Measurements from ENCODE around the gene TMEFF2.
A peak's percentile ranks its signal among the peaks of the same experiment; 100 is the strongest.
"Not testable (repeated sequence)": the region's sequence is repeated elsewhere in the genome, so short reads cannot be mapped to it uniquely, and the experiment has no call there.

Gene TMEFF2

GRCh38 chr2:191929288-191929687 is 265.4 kb downstream of the TMEFF2 start:
- Histone ChIP-seq H3K27ac (ENCODE audit: insufficient read depth, low read depth, low read length, poor library complexity, severe bottlenecking) (no peak overlapping the region), H3K4me1 (ENCODE audit: control insufficient read depth, insufficient read depth, low read length) (peaks cover 13% of the 10 kb centered on the region), H3K4me3 (ENCODE audit: insufficient read depth, low read depth, low read length) (no peak overlapping the region), H3K9me3 (ENCODE audit: control insufficient read depth, low read length) (no peaks in the 10 kb centered on the region), H3K36me3 (ENCODE audit: control insufficient read depth, insufficient read depth, low read length) (no peaks in the 10 kb centered on the region), H3K27me3 (ENCODE audit: control insufficient read depth, insufficient read depth, low read length, poor library complexity, severe bottlenecking) (no peaks in the 10 kb centered on the region)
- WGBS, 2 experiments, result 95% methylated on average over 4 of the region's 4 CpGs

GRCh38 chr2:191927991-191928390 is 266.7 kb downstream of the TMEFF2 start:
- H3K27me3 ChIP-seq (ENCODE audit: control insufficient read depth, insufficient read depth, low read length, poor library complexity, severe bottlenecking), result no peaks in the 10 kb centered on the region
- peaks cover 13% of the 10 kb centered on the region for H3K4me1 ChIP-seq (ENCODE audit: control insufficient read depth, insufficient read depth, low read length)
- H3K4me3 ChIP-seq (ENCODE audit: insufficient read depth, low read depth, low read length), result no peak overlapping the region
- WGBS, 2 experiments, result 27 to 52% methylated on average over 3 of the region's 3 CpGs
- no peaks in the 10 kb centered on the region for H3K36me3 ChIP-seq (ENCODE audit: control insufficient read depth, insufficient read depth, low read length)
- H3K9me3 ChIP-seq (ENCODE audit: control insufficient read depth, low read length), result no peaks in the 10 kb centered on the region
- H3K27ac ChIP-seq (ENCODE audit: insufficient read depth, low read depth, low read length, poor library complexity, severe bottlenecking), result no peak overlapping the region

- H3K9me3 ChIP-seq (ENCODE audit: control insufficient read depth, low read length), result no peaks in the 10 kb centered on the region
- H3K27me3 ChIP-seq (ENCODE audit: control insufficient read depth, insufficient read depth, low read length, poor library complexity, severe bottlenecking), result no peaks in the 10 kb centered on the region
- WGBS, 2 experiments, result 48% methylated on average over 4 of the region's 4 CpGs
- H3K4me1 ChIP-seq (ENCODE audit: control insufficient read depth, insufficient read depth, low read length), result peaks cover 13% of the 10 kb centered on the region
- H3K27ac ChIP-seq (ENCODE audit: insufficient read depth, low read depth, low read length, poor library complexity, severe bottlenecking), result peak overlapping the region; percentile 30
- H3K36me3 ChIP-seq (ENCODE audit: control insufficient read depth, insufficient read depth, low read length), result no peaks in the 10 kb centered on the region
- no peak overlapping the region for H3K4me3 ChIP-seq (ENCODE audit: insufficient read depth, low read depth, low read length)
These were observed 267.3 kb downstream of the TMEFF2 start for GRCh38 chr2:191927319-191927867.

- no peaks in the 10 kb centered on the region for H3K27me3 ChIP-seq (ENCODE audit: control insufficient read depth, insufficient read depth, low read length, poor library complexity, severe bottlenecking)
- H3K9me3 ChIP-seq (ENCODE audit: control insufficient read depth, low read length), result no peaks in the 10 kb centered on the region
- WGBS, 2 experiments, result 67% methylated on average over 1 of the region's 1 CpG; no CpG with 5 or more reads in 1 of the 2 experiments
- H3K36me3 ChIP-seq (ENCODE audit: control insufficient read depth, insufficient read depth, low read length), result no peaks in the 10 kb centered on the region
- H3K4me1 ChIP-seq (ENCODE audit: control insufficient read depth, insufficient read depth, low read length), result peaks cover 13% of the 10 kb centered on the region
- no peak overlapping the region for H3K4me3 ChIP-seq (ENCODE audit: insufficient read depth, low read depth, low read length)
- H3K27ac ChIP-seq (ENCODE audit: insufficient read depth, low read depth, low read length, poor library complexity, severe bottlenecking), result no peak overlapping the region
These were observed 268.1 kb downstream of the TMEFF2 start for GRCh38 chr2:191926671-191927070.

GRCh38 chr2:191923652-191923997 is 271.1 kb downstream of the TMEFF2 start:
- Histone ChIP-seq H3K27me3 (ENCODE audit: control insufficient read depth, insufficient read depth, low read length, poor library complexity, severe bottlenecking) (no peaks in the 10 kb centered on the region), H3K4me3 (ENCODE audit: insufficient read depth, low read depth, low read length) (no peak overlapping the region), H3K36me3 (ENCODE audit: control insufficient read depth, insufficient read depth, low read length) (no peaks in the 10 kb centered on the region), H3K9me3 (ENCODE audit: control insufficient read depth, low read length) (no peaks in the 10 kb centered on the region), H3K27ac (ENCODE audit: insufficient read depth, low read depth, low read length, poor library complexity, severe bottlenecking) (no peak overlapping the region), H3K4me1 (ENCODE audit: control insufficient read depth, insufficient read depth, low read length) (peaks cover 13% of the 10 kb centered on the region)

- Histone ChIP-seq H3K36me3 (ENCODE audit: control insufficient read depth, insufficient read depth, low read length) (no peaks in the 10 kb centered on the region), H3K9me3 (ENCODE audit: control insufficient read depth, low read length) (no peaks in the 10 kb centered on the region), H3K27ac (ENCODE audit: insufficient read depth, low read depth, low read length, poor library complexity, severe bottlenecking) (no peak overlapping the region), H3K4me3 (ENCODE audit: insufficient read depth, low read depth, low read length) (no peak overlapping the region), H3K27me3 (ENCODE audit: control insufficient read depth, insufficient read depth, low read length, poor library complexity, severe bottlenecking) (no peaks in the 10 kb centered on the region), H3K4me1 (ENCODE audit: control insufficient read depth, insufficient read depth, low read length) (peaks cover 9% of the 10 kb centered on the region)
- WGBS, 2 experiments, result 95 to 96% methylated on average over 20 of the region's 20 CpGs
These were observed 271.7 kb downstream of the TMEFF2 start for GRCh38 chr2:191922736-191923651.

GRCh38 chr2:191921650-191922049 is 273.1 kb downstream of the TMEFF2 start:
- not testable (repeated sequence) for H3K4me3 ChIP-seq (ENCODE audit: insufficient read depth, low read depth, low read length); H3K27ac ChIP-seq (ENCODE audit: insufficient read depth, low read depth, low read length, poor library complexity, severe bottlenecking); H3K27me3 ChIP-seq (ENCODE audit: control insufficient read depth, insufficient read depth, low read length, poor library complexity, severe bottlenecking); H3K4me1 ChIP-seq (ENCODE audit: control insufficient read depth, insufficient read depth, low read length); H3K36me3 ChIP-seq (ENCODE audit: control insufficient read depth, insufficient read depth, low read length); H3K9me3 ChIP-seq (ENCODE audit: control insufficient read depth, low read length)
- WGBS, 2 experiments, result 95 to 97% methylated on average over 32 of the region's 32 CpGs

GRCh38 chr2:191920502-191920901 is 274.2 kb downstream of the TMEFF2 start:
- Histone ChIP-seq H3K27me3 (ENCODE audit: control insufficient read depth, insufficient read depth, low read length, poor library complexity, severe bottlenecking) (no peaks in the 10 kb centered on the region), H3K4me3 (ENCODE audit: insufficient read depth, low read depth, low read length) (no peak overlapping the region), H3K4me1 (ENCODE audit: control insufficient read depth, insufficient read depth, low read length) (no peaks in the 10 kb centered on the region), H3K36me3 (ENCODE audit: control insufficient read depth, insufficient read depth, low read length) (no peaks in the 10 kb centered on the region), H3K27ac (ENCODE audit: insufficient read depth, low read depth, low read length, poor library complexity, severe bottlenecking) (no peak overlapping the region), H3K9me3 (ENCODE audit: control insufficient read depth, low read length) (no peaks in the 10 kb centered on the region)
- 86 to 100% methylated on average over 1 to 2 of the region's 2 CpGs for WGBS, 2 experiments

- Histone ChIP-seq H3K4me3 (ENCODE audit: insufficient read depth, low read depth, low read length) (no peak overlapping the region), H3K27me3 (ENCODE audit: control insufficient read depth, insufficient read depth, low read length, poor library complexity, severe bottlenecking) (no peaks in the 10 kb centered on the region), H3K9me3 (ENCODE audit: control insufficient read depth, low read length) (no peaks in the 10 kb centered on the region), H3K4me1 (ENCODE audit: control insufficient read depth, insufficient read depth, low read length) (no peaks in the 10 kb centered on the region), H3K36me3 (ENCODE audit: control insufficient read depth, insufficient read depth, low read length) (no peaks in the 10 kb centered on the region), H3K27ac (ENCODE audit: insufficient read depth, low read depth, low read length, poor library complexity, severe bottlenecking) (no peak overlapping the region)
- WGBS, 2 experiments, result 88 to 89% methylated on average over 9 of the region's 9 CpGs
These were observed 276.6 kb downstream of the TMEFF2 start for GRCh38 chr2:191917967-191918651.

- whole genome bisulfite sequencing, 2 experiments, result 96 to 97% methylated on average over 2 of the region's 2 CpGs
- no peaks in the 10 kb centered on the region for H3K4me1 ChIP-seq (ENCODE audit: control insufficient read depth, insufficient read depth, low read length)
- H3K27me3 ChIP-seq (ENCODE audit: control insufficient read depth, insufficient read depth, low read length, poor library complexity, severe bottlenecking), result no peaks in the 10 kb centered on the region
- no peak overlapping the region for H3K27ac ChIP-seq (ENCODE audit: insufficient read depth, low read depth, low read length, poor library complexity, severe bottlenecking)
- H3K36me3 ChIP-seq (ENCODE audit: control insufficient read depth, insufficient read depth, low read length), result no peaks in the 10 kb centered on the region
- H3K9me3 ChIP-seq (ENCODE audit: control insufficient read depth, low read length), result no peaks in the 10 kb centered on the region
- H3K4me3 ChIP-seq (ENCODE audit: insufficient read depth, low read depth, low read length), result no peak overlapping the region
These were observed 277.3 kb downstream of the TMEFF2 start for GRCh38 chr2:191917430-191917881.

All from ectodermal cell (in vitro differentiated cells).